PC-9 (cell line): ENCODE results near the gene TRPV5. TPM values are rescaled to one million over a fixed set of nuclear protein-coding genes. Genes with fewer than 3 reads are reported as not detected.

Source experiments
- BruUV-seq: library from RNA; stranded (reverse); fragments of 400-500 nt; replicated peaks from 2 replicates; lab custom pipeline; 2021; lab: Mats Ljungman, UMichigan
- CTCF ChIA-PET: fragments of 300-600 bp; sonication (Branson Sonifier 250); formaldehyde crosslinking; loops from one replicate; lab custom pipeline; 2022; ENCODE audit warnings: antibody characterized with exemption; lab: Charles Lee
- POLR2A ChIA-PET: fragments of 300-600 bp; sonication (Branson Sonifier 250); formaldehyde crosslinking; loops from one replicate; lab custom pipeline; 2022; ENCODE audit warnings: antibody characterized with exemption; ENCODE audit not compliant: unreplicated experiment; lab: Charles Lee
- DNase-seq, 2 experiments: peaks; one replicate each; pipeline versions ENCODE4 v3.0.0 to v3.0.0-alpha.2; 2015 to 2022; ENCODE audit warnings: mixed read lengths in 1 of 2
- H2AFZ ChIP-seq: fragments of 200-600 bp; sonication (generic); 2 replicates; pipeline ENCODE4 v1.8.1; 2017; ENCODE audit warnings: antibody characterized with exemption
- H3F3A ChIP-seq: fragments of 200-600 bp; sonication (generic); 2 replicates; pipeline ENCODE4 v1.8.1; 2017; ENCODE audit warnings: antibody characterized with exemption, mild to moderate bottlenecking, low read depth; ENCODE audit not compliant: insufficient read depth
- H3K27ac ChIP-seq: fragments of 200-600 bp; sonication (generic); 2 replicates; pipeline ENCODE4 v1.6.1; 2016; ENCODE audit warnings: mixed run types
- H3K27me3 ChIP-seq: fragments of 200-600 bp; sonication (generic); 2 replicates; pipeline ENCODE4 v1.6.1; 2016; ENCODE audit warnings: low read depth, mixed run types; ENCODE audit not compliant: insufficient read depth
- H3K36me3 ChIP-seq: fragments of 200-600 bp; sonication (generic); 2 replicates; pipeline ENCODE4 v1.6.1; 2016; ENCODE audit warnings: low read depth, mixed run types
- H3K4me1 ChIP-seq: fragments of 200-600 bp; sonication (generic); replicated peaks from 2 replicates; pipeline ENCODE4 v1.6.1; 2016; ENCODE audit warnings: mixed run types; ENCODE audit not compliant: insufficient read depth
- H3K4me2 ChIP-seq: fragments of 200-600 bp; sonication (generic); 2 replicates; pipeline ENCODE4 v1.6.1; 2017; ENCODE audit warnings: mixed run types
- H3K4me3 ChIP-seq: fragments of 200-600 bp; sonication (generic); 2 replicates; pipeline ENCODE4 v1.6.1; 2016; ENCODE audit warnings: mixed run types
- H3K79me2 ChIP-seq: fragments of 200-600 bp; sonication (generic); 2 replicates; pipeline ENCODE4 v1.6.1; 2017; ENCODE audit warnings: low read depth, mixed run types
- H3K9me2 ChIP-seq: fragments of 200-600 bp; sonication (generic); 2 replicates; pipeline ENCODE4 v1.8.1; 2017; ENCODE audit warnings: mild to moderate bottlenecking; ENCODE audit not compliant: insufficient read depth
- H3K9me3 ChIP-seq: fragments of 200-600 bp; sonication (generic); 2 replicates; pipeline ENCODE4 v1.8.1; 2016; ENCODE audit warnings: low read depth; ENCODE audit not compliant: insufficient read depth
- H4K20me1 ChIP-seq: fragments of 200-600 bp; sonication (generic); 2 replicates; pipeline ENCODE4 v1.8.1; 2017; ENCODE audit not compliant: insufficient read depth
- CTCF ChIP-seq: fragments of 200-600 bp; sonication (generic); conservative IDR thresholded peaks from 2 replicates; pipeline ENCODE4 v1.6.1; 2017; ENCODE audit warnings: mixed run types, antibody characterized with exemption, mild to moderate bottlenecking, moderate library complexity
- EZH2 ChIP-seq: fragments of 200-600 bp; sonication (generic); IDR thresholded peaks from 2 replicates; pipeline ENCODE4 v1.8.0; 2017; ENCODE audit warnings: antibody characterized with exemption, low read depth
- intact Hi-C: fragments of 100-400 bp; cut with micrococcal nuclease; formaldehyde crosslinking; loops from one replicate; pipeline ENCODE4 v1.10.0; 2022; ENCODE audit not compliant: unreplicated experiment
- total RNA-seq: library from RNA; stranded (reverse); gene quantifications from 2 replicates; pipeline ENCODE4 v1.2.3, GENCODE V29; 2021

Gene TRPV5
- total RNA-seq, 1 experiment from 2014 or later = not detected

GRCh38 chr7:142876236-142876960, 57.1 kb downstream of the TRPV5 start:
- H3F3A ChIP-seq = peaks cover 12% of the 10 kb centered on the region; the same call in 1 of the 2 replicates
- H3K27me3 ChIP-seq = no peaks in the 10 kb centered on the region
- no peak overlapping the region for H3K4me2 ChIP-seq
- no peaks in the 10 kb centered on the region for H3K9me2 ChIP-seq
- CTCF ChIA-PET = no interaction called here
- no peak overlapping the region for H2AFZ ChIP-seq
- no TSS peak for BruUV-seq
- H3K36me3 ChIP-seq = no peaks in the 10 kb centered on the region
- no peak overlapping the region for H3K4me3 ChIP-seq
- no peak for DNase-seq
- H4K20me1 ChIP-seq = peaks cover 3% of the 10 kb centered on the region; the same call in 1 of the 2 replicates
- intact Hi-C loops = no loop called here
- POLR2A ChIA-PET = no interaction called here
- H3K9me3 ChIP-seq = no peaks in the 10 kb centered on the region
- peaks cover 4% of the 10 kb centered on the region for H3K4me1 ChIP-seq
- H3K27ac ChIP-seq = no peak overlapping the region
- no peaks in the 10 kb centered on the region for H3K79me2 ChIP-seq
- no peak for TF ChIP-seq CTCF
- TF ChIP-seq EZH2 = no peak

GRCh38 chr7:142875456-142875855, 58.1 kb downstream of the TRPV5 start:
- H3K79me2 ChIP-seq = no peaks in the 10 kb centered on the region
- H3K9me3 ChIP-seq = no peaks in the 10 kb centered on the region
- no TSS peak for BruUV-seq
- POLR2A ChIA-PET = no interaction called here
- DNase-seq = no peak
- H2AFZ ChIP-seq = no peak overlapping the region
- H4K20me1 ChIP-seq = peaks cover under 1% of the 10 kb centered on the region; the same call in 1 of the 2 replicates
- intact Hi-C loops = no loop called here
- peaks cover 12% of the 10 kb centered on the region; the same call in 1 of the 2 replicates for H3F3A ChIP-seq
- CTCF ChIA-PET = no interaction called here
- H3K27me3 ChIP-seq = no peaks in the 10 kb centered on the region
- TF ChIP-seq EZH2 (no peak), CTCF (no peak)
- no peaks in the 10 kb centered on the region for H3K4me1 ChIP-seq
- H3K4me2 ChIP-seq = no peak overlapping the region
- no peaks in the 10 kb centered on the region for H3K9me2 ChIP-seq
- H3K27ac ChIP-seq = no peak overlapping the region
- H3K36me3 ChIP-seq = no peaks in the 10 kb centered on the region
- H3K4me3 ChIP-seq = no peak overlapping the region

GRCh38 chr7:142874837-142875236, 58.7 kb downstream of the TRPV5 start:
- no peaks in the 10 kb centered on the region for H3K27me3 ChIP-seq
- no peaks in the 10 kb centered on the region for H3K9me3 ChIP-seq
- DNase-seq = no peak
- TF ChIP-seq CTCF (no peak), EZH2 (no peak)
- H3K4me3 ChIP-seq = no peak overlapping the region
- intact Hi-C loops = no loop called here
- no TSS peak for BruUV-seq
- H3F3A ChIP-seq = peaks cover 12% of the 10 kb centered on the region; the same call in 1 of the 2 replicates
- no peaks in the 10 kb centered on the region for H3K9me2 ChIP-seq
- CTCF ChIA-PET = no interaction called here
- POLR2A ChIA-PET = no interaction called here
- H3K4me2 ChIP-seq = no peak overlapping the region
- no peaks in the 10 kb centered on the region for H3K79me2 ChIP-seq
- peaks cover 3% of the 10 kb centered on the region; the same call in 1 of the 2 replicates for H3K36me3 ChIP-seq
- H2AFZ ChIP-seq = no peak overlapping the region
- no peak overlapping the region for H3K27ac ChIP-seq
- H4K20me1 ChIP-seq = no peaks in the 10 kb centered on the region
- H3K4me1 ChIP-seq = no peaks in the 10 kb centered on the region
